Aorta (tissue), 5 donors: Measurements from ENCODE around the gene KIF18A. TPM values are rescaled to one million over a fixed set of nuclear protein-coding genes. Genes with fewer than 3 reads are reported as not detected.

ENCODE experiments used
- ATAC-seq: fragments of 200-7000 bp; cut with Tn5 transposase; one replicate; pipeline ENCODE4 v1.9.1; 2022; ENCODE audit warnings: moderate library complexity; ENCODE audit not compliant: low FRiP score
- DNase-seq, 2 donors: peaks; one replicate each; pipeline ENCODE4 v3.0.0-alpha.2; 2020
- H3K27ac ChIP-seq, 2 donors: one replicate each; pipeline ENCODE4 v1.5.1; 2013; ENCODE audit warnings: low read length in 2 of 2, mild to moderate bottlenecking in 2 of 2, moderate library complexity in 2 of 2, control low read depth in 1 of 2, inconsistent platforms in 1 of 2, low read depth in 1 of 2
- H3K27me3 ChIP-seq, 2 donors: one replicate each; pipeline ENCODE4 v1.6.1; 2013; ENCODE audit warnings: control low read depth in 1 of 2, low read length in 1 of 2, mild to moderate bottlenecking in 1 of 2, moderate library complexity in 1 of 2; ENCODE audit not compliant: insufficient read depth in 2 of 2, control insufficient read depth in 1 of 2
- H3K36me3 ChIP-seq, 2 donors: one replicate each; pipeline ENCODE4 v1.6.1; 2013; ENCODE audit warnings: control low read depth in 1 of 2, low read length in 1 of 2, mild to moderate bottlenecking in 1 of 2; ENCODE audit not compliant: insufficient read depth in 2 of 2, control insufficient read depth in 1 of 2
- H3K4me1 ChIP-seq, 2 donors: one replicate each; pipeline ENCODE4 v1.6.1; 2013; ENCODE audit warnings: low read length in 2 of 2, control low read depth in 1 of 2, mild to moderate bottlenecking in 1 of 2, moderate library complexity in 1 of 2; ENCODE audit not compliant: insufficient read depth in 2 of 2, control insufficient read depth in 1 of 2
- H3K4me3 ChIP-seq, 2 donors: one replicate each; pipeline ENCODE4 v1.5.1; 2013; ENCODE audit warnings: low read length in 2 of 2, control low read depth in 1 of 2, mild to moderate bottlenecking in 1 of 2
- H3K9me3 ChIP-seq: one replicate; pipeline ENCODE4 v1.6.1; 2013; ENCODE audit warnings: mild to moderate bottlenecking, low read length; ENCODE audit not compliant: control insufficient read depth
- WGBS, 2 donors: extraction: QIAGEN DNeasy Blood & Tissue Kit; methylation state at CpG; one replicate each; pipeline ENCODE4 v1.1.7; 2013; 5-methylcytosine and 5-hydroxymethylcytosine counted together
- intact Hi-C, 2 donors: fragments of 100-400 bp; cut with DNase I; formaldehyde crosslinking; loops; one replicate each; pipeline versions ENCODE4 v1.14.2 to v1.15.0; 2022
- microRNA-seq, 2 donors: library from miRNA; unstranded; fragments of <30 nt; microRNA quantifications; one replicate each; pipeline ENCODE4 v1.2.0, GENCODE V29; 2020
- polyA plus RNA-seq, 2 donors: library from polyadenylated mRNA; stranded (reverse); fragments of 200-250 nt; gene quantifications; one replicate each; pipeline ENCODE4 v1.2.3, GENCODE V29; 2013
- total RNA-seq, 2 donors: library from RNA; stranded (reverse); fragmentation: NEBNext Ultra II Directional; extraction: Animal tissue kit (Norgen Biotek cat#: 25700); gene quantifications; one replicate each; pipeline ENCODE4 v1.2.1, GENCODE V29; 2021
- donor health status: healthy with polysubstance abuse.
- donor health status: Bipolar disorder and iron deficiency.
- donor health status: DM: no; HTN: no; CAD: no.
- donor health status: DM: no; HTN: no; CAD: no.
- donor health status: DM: yes; HTN: yes; CAD: no.

KIF18A gene
- total and polyA plus RNA-seq, 4 donors, result 0.05 to 1.0 (median 0.74) TPM

DNA sequence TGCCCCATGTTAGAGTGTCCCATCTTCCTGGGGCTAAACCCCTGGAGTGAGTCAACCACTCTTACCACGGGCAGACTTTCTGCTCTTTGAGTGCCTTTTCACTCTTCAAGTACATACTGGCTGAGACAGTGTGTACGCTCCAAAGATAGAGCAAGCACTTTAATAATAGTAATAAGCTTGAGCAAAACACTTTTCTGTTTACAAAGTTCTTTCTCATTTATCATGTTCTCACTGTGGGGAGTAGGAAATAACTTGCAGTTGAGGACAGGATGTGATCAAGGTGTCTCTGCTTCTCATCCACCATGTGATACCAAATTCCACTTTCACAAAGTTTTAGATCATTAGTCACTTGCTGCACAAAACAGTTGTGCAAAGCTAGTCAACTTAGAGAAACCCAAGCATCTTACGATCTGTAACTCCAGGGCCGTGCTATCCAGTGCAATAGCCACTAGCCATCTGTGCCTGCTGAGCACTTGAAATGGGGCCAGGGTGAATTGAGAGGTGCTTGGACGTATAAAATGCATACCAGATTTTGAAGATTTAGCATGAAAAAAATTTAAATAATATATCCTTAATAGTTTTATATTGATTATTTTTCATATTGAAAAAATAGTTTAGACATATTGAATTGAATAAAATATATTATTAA lies 135.3 kb downstream of the KIF18A start:
- no peak for DNase-seq
- intact Hi-C loops, result no loop called here
- H3K36me3 ChIP-seq, result no peaks in the 10 kb centered on the region
- no peaks in the 10 kb centered on the region for H3K9me3 ChIP-seq
- no peaks in the 10 kb centered on the region for H3K4me1 ChIP-seq
- H3K27ac ChIP-seq, result no peak overlapping the region
- ATAC-seq, result no peak
- no peak overlapping the region for H3K4me3 ChIP-seq
- no peaks in the 10 kb centered on the region for H3K27me3 ChIP-seq
- 63% methylated on average over 5 of the region's 5 CpGs for WGBS, 2 donors

DNA sequence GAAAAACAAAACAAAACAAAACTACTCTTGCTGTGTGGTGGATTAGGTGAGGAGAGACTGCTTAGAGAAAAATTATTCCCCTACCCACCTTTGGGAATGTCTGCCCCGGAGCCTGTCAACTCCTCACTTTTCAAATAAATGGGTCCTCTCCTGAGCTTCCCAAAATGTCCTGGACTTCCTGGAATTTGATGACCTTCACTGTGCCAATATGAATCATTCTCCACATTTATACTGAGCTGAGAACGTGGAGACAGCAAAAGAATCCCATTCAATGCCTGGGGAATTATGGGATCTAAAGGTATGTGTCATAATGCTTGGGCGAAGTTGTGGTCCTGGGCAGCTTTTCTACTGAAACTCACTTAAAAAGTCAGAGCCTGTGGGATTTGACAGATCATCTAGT lies 136.8 kb downstream of the KIF18A start:
- intact Hi-C loops, result no loop called here
- H3K9me3 ChIP-seq, result no peaks in the 10 kb centered on the region
- no peak for DNase-seq
- no peak overlapping the region for H3K27ac ChIP-seq
- no peak for ATAC-seq
- no peaks in the 10 kb centered on the region for H3K4me1 ChIP-seq
- no peaks in the 10 kb centered on the region for H3K36me3 ChIP-seq
- no peaks in the 10 kb centered on the region for H3K27me3 ChIP-seq
- 53 to 59% methylated on average over 3 of the region's 3 CpGs for WGBS, 2 donors
- H3K4me3 ChIP-seq, result no peak overlapping the region

Small RNA genes within 50 kb of the gene (microRNA-seq; reads per million reads assigned to microRNA genes)
- gene MIR610, result 0 reads per million in 2 donors

Other genes with a start within 250 kb of the KIF18A start
- gene METTL15, start 232 bp upstream of the KIF18A start, total RNA-seq, result 10 to 100 TPM; 16.3 to 19.2 TPM
- gene METTL15, start 232 bp upstream of the KIF18A start, polyA plus RNA-seq, result 1 to 10 TPM; 2.4 to 4.6 TPM